ENCODE measurements around the gene OR10V1.

OR10V1 gene, protein sequence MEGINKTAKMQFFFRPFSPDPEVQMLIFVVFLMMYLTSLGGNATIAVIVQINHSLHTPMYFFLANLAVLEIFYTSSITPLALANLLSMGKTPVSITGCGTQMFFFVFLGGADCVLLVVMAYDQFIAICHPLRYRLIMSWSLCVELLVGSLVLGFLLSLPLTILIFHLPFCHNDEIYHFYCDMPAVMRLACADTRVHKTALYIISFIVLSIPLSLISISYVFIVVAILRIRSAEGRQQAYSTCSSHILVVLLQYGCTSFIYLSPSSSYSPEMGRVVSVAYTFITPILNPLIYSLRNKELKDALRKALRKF

GRCh38 chr11:59713745-59714144 lies at the start of gene OR10V1:
OR10V1 (minus strand) TSS chr11:59713845; CDS start chr11:59713845, 0 bp downstream.
- no peak for DNase-seq (ENCODE audit: low spot score)

DNA sequence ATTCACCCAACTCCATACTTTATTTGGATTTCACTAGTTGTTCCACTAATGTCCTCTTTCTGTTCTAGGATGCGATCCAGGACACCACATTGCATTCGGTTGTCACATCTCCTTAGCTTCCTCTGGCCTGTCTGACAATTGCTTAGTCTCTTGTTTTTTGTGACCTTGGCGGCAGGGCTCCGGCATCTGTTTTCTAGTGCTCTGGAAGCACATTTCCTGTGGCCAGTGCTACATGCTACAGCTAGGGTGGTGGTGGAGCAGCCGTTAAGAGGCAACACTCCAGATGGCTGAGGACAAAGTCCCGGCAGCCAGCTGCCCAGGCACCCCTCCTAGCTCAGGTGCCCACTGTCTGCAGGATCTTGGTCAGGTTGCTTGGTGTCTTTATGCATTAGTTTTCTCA lies 48.3 kb upstream of the OR10V1 start:
- no peak for DNase-seq (ENCODE audit: low spot score)

DNA sequence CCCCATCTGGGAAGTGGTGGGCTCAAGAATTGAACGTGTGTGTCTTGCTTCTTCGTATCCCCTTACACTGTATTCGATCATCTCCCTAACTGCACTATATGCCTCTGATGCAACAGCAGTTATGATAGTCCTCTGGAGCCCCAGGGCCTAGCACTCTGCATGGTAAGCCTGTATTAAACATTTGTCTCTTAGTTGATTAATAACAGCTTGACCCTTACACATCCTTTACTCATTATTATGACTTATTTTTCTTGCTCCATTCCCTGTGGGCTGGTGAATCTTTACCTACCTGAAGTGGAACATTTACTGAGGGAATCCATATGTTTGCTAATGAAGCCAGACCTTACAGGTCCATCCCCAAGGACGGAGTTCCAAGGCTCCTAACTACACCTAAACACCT lies 47.1 kb upstream of the OR10V1 start:
- no peak for DNase-seq (ENCODE audit: low spot score)

GRCh38 chr11:59759900-59760299 lies 46.3 kb upstream of the OR10V1 start:
- no peak for DNase-seq (ENCODE audit: low spot score)

DNA sequence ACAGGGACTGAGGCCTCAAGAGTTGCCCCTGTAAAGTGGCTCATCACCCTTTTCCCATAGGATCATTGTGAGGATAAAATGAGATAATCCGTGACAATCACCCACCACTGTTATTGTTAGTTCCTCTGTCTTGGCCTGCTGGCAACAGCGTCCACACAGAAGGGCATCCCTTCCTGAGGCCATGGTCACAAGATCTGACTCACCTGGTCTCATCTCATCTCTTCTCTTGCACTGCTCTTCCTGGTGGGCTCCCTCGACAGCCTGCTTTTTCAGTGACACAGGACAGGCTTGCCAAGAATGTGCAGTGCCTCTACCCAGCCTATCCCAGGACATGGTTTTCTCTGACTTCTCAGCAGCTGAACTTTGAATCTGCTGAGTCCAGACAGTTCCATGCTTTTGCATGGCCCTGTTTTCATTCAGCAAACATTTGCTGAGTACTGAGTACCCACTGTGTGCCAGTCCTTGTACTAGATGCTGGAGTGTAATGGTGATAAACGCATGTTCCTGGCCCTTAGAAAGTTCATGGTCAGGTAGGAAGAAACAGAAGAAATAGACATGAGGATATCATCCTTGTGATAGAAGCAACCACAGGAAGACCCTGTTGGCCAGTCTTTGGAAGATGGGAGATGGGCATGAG lies 44.9 kb upstream of the OR10V1 start:
- DNase-seq (ENCODE audit: low spot score): no peak

- DNase-seq (ENCODE audit: low spot score): no peak
Observed at GRCh38 chr11:59756845-59757244, 43.2 kb upstream of the OR10V1 start.

DNA sequence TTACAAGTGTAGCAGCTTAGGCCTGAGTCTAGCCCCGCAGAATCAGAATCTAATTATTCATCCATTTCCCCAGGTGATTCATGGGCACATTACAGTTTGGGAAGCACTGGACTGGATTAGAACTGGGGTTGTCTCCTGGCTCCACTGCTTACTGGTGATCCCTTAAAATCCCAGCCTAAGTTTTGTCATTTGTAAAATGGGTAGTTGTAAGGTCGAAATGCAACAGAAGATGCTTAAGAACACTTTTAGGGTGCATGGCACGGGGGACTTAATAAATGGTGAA lies 42.9 kb upstream of the OR10V1 start:
- DNase-seq (ENCODE audit: low spot score): no peak

GRCh38 chr11:59755701-59756557 lies 42.3 kb upstream of the OR10V1 start:
- DNase-seq (ENCODE audit: low spot score): peak; percentile 73

- DNase-seq (ENCODE audit: low spot score): peak; percentile 82
Observed at GRCh38 chr11:59754859-59755700, 41.4 kb upstream of the OR10V1 start, which contains the start of gene STX3. STX3 (plus strand) TSS chr11:59755376; CDS start chr11:59755606, 230 bp downstream.

DNA sequence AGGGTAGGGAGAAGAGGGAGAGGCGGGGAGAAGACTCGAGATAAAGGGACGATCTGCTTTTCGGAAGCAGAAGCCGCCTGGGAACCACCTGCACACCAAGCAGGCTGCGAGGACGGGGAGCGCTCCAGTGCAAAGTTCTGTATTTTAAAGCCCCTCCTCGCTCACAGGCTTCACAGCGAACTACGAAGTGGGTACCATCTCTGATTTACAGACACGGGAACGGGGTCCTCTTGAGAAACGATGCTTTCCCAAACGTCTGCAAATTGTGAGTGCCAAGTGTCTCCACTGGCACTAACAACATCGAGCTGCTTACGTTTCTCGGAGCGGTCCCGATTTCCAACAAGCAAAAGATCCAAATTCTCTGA lies 40.8 kb upstream of the OR10V1 start:
- DNase-seq (ENCODE audit: low spot score): peak; percentile 58

DNA sequence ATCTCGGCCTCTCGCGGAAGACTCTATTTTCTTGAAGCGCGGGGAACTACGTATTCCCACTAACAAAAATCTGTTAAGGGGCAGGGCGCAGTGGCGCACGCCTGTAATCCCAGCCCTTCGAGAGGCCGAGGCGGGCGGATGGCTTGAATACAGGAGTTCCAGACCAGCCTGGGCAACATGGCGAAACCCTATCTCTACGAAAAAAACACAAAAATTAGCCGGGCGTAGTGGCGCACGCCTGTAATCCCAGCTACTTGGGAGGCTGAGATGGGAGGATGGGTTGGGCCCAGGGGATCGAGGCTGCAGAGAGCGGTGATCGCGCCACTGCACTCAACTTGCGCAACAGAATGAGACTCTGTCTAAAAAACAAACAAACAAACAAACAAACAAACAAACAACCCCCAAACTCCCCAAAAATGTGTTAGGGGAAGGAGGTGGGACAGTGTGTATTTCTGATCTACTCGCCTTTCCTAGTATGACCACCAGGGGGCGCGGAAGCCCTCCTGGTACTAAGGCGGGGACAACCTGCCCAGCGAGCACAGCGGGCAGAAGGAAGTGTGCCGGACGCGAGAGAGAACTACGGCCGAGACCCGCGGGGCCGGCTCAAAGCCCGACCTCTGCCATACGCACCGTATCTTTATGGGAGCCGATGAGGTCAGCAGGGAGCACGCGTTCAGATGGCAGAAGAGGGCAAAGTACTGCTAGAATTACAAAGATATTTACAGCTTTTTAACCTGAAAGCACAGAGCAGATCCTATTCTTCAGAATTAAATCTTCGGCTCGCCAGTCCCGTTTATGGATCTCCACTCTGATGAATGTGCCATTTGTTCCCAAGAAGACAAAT lies 40.2 kb upstream of the OR10V1 start:
- DNase-seq (ENCODE audit: low spot score): peak; percentile 85

GRCh38 chr11:59746111-59746510 lies 32.5 kb upstream of the OR10V1 start:
- no peak for DNase-seq (ENCODE audit: low spot score)

GRCh38 chr11:59730896-59731565 lies 17.4 kb upstream of the OR10V1 start:
- DNase-seq (ENCODE audit: low spot score): no peak

DNA sequence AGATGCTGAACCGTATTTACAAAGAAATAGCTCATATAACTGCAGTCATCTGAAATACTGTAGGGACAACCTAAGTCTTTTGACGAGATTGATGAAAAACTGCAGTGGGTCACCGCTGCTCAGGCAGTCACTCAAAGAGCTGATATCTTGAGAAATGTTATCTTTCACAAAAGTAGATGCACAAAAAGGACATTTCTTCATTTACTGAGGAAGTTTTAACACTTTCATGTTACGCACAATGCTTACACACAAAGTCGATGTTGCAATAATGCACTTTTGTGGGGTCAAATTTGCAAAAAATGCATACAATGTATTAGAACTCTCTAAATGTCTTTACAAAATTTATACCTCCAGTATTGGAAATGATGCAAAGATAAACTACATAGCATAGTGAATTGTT lies 16.2 kb upstream of the OR10V1 start:
- DNase-seq (ENCODE audit: low spot score): no peak

DNA sequence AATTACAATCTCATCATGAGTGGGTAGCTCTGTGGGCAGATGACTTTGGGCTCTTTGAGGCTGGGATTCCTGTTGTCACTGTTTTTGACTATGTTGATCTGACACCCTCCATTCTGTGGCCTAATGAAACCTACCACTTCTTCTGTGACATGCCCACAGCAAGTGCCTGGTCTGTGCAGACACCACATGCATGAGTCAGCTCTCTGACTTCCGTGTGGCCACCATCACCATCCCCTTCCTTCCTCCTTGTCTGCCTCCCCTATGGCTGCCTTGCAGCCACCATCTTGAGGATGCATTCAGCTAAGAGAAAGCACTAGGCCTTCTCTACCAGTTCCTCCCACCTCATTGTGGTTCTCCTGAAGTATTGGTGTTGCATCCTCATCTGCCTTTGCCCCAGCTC lies 15.3 kb upstream of the OR10V1 start:
- DNase-seq (ENCODE audit: low spot score): no peak

GRCh38 chr11:59728154-59728553 lies 14.5 kb upstream of the OR10V1 start:
- DNase-seq (ENCODE audit: low spot score): no peak

GRCh38 chr11:59727426-59727825 lies 13.8 kb upstream of the OR10V1 start:
- DNase-seq (ENCODE audit: low spot score): no peak

DNA sequence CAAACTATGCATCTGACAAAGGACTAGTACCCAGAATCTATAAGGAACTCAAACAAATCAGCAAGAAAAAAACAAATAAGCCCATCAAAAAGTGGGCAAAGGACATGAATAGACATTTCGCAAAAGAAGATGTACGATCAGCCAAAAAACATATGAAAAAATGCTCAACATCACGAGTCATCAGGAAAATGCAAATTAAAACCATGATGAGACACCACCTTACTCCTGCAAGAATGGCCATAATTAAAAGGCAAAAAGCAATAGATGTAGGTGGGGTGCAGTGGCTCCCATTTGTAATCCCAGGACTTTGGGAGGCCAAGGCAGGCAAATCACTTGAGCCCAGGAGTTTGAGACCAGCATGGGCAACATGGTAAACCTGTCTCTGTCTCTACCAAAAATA lies 10.4 kb upstream of the OR10V1 start:
- DNase-seq (ENCODE audit: low spot score): no peak

GRCh38 chr11:59719556-59719955 lies 5.9 kb upstream of the OR10V1 start:
- no peak for DNase-seq (ENCODE audit: low spot score)

- DNase-seq (ENCODE audit: low spot score): no peak
Observed at GRCh38 chr11:59716051-59716450, 2.4 kb upstream of the OR10V1 start.

All from ecto neural progenitor cell (in vitro differentiated cells).